MCF 10A (cell line): Measurements from ENCODE around the gene TRPC4AP. TPM values are rescaled to one million over a fixed set of nuclear protein-coding genes. Genes with fewer than 3 reads are reported as not detected.

Experiments
- BruUV-seq: library from RNA; stranded (reverse); fragments of 400-500 nt; replicated peaks from 2 replicates; lab custom pipeline; 2021; lab: Mats Ljungman, UMichigan
- CTCF ChIA-PET: fragments of 300-600 bp; sonication (Branson Sonifier 250); formaldehyde crosslinking; extraction: SDS; loops from one replicate; lab custom pipeline; 2021; ENCODE audit warnings: antibody characterized with exemption, inconsistent platforms; lab: Yijun Ruan, JAX
- POLR2A ChIA-PET: fragments of 300-600, 350-650 bp; sonication (Branson Sonifier 250); formaldehyde crosslinking; extraction: SDS; loops from one replicate; lab custom pipeline; 2020; ENCODE audit warnings: antibody characterized with exemption, inconsistent platforms; lab: Yijun Ruan, JAX
- DNase-seq: peaks from one replicate; pipeline ENCODE4 v3.0.0-alpha.2; 2018; ENCODE audit not compliant: unreplicated experiment
- H3K27ac Mint-ChIP-seq: one replicate; pipeline ENCODE4 v1.8.0; 2022; ENCODE audit warnings: mild to moderate bottlenecking, low read depth, mixed read lengths; ENCODE audit not compliant: unreplicated experiment
- H3K27me3 Mint-ChIP-seq: one replicate; pipeline ENCODE4 v1.8.0; 2022; ENCODE audit warnings: mixed read lengths; ENCODE audit not compliant: insufficient read depth, unreplicated experiment
- H3K36me3 Mint-ChIP-seq: one replicate; pipeline ENCODE4 v1.8.0; 2022; ENCODE audit warnings: mild to moderate bottlenecking, moderate library complexity, mixed read lengths; ENCODE audit not compliant: insufficient read depth, unreplicated experiment
- H3K4me1 Mint-ChIP-seq: one replicate; pipeline ENCODE4 v1.8.0; 2022; ENCODE audit warnings: mixed read lengths; ENCODE audit not compliant: insufficient read depth, unreplicated experiment
- H3K4me3 Mint-ChIP-seq: one replicate; pipeline ENCODE4 v1.8.0; 2022; ENCODE audit warnings: mild to moderate bottlenecking, moderate library complexity, mixed read lengths; ENCODE audit not compliant: unreplicated experiment
- H3K9me3 Mint-ChIP-seq: one replicate; pipeline ENCODE4 v1.8.0; 2022; ENCODE audit warnings: mixed read lengths; ENCODE audit not compliant: unreplicated experiment
- intact Hi-C: fragments of 100-400 bp; cut with micrococcal nuclease; formaldehyde crosslinking; loops from 2 replicates; pipeline ENCODE4 v1.14.1; 2022
- total RNA-seq: library from RNA; stranded (reverse); gene quantifications from 2 replicates; pipeline ENCODE4 v1.2.3, GENCODE V29; 2022
- TF ChIP-seq, protein P1 (sequence below): fragments of 200-600 bp; IDR thresholded peaks from one replicate; pipeline ENCODE4 v1.8.0; 2022; ENCODE audit warnings: antibody characterized with exemption, mild to moderate bottlenecking; ENCODE audit not compliant: unreplicated experiment

TRPC4AP gene
- total RNA-seq, 1 experiment from 2014 or later = 51.8 TPM

- H3K36me3 Mint-ChIP-seq = peaks cover 27% of the 10 kb centered on the region
- no peak overlapping the region for H3K4me3 Mint-ChIP-seq
- no peaks in the 10 kb centered on the region for H3K4me1 Mint-ChIP-seq
- intact Hi-C loops = no loop called here
- TF ChIP-seq, protein P1, sequence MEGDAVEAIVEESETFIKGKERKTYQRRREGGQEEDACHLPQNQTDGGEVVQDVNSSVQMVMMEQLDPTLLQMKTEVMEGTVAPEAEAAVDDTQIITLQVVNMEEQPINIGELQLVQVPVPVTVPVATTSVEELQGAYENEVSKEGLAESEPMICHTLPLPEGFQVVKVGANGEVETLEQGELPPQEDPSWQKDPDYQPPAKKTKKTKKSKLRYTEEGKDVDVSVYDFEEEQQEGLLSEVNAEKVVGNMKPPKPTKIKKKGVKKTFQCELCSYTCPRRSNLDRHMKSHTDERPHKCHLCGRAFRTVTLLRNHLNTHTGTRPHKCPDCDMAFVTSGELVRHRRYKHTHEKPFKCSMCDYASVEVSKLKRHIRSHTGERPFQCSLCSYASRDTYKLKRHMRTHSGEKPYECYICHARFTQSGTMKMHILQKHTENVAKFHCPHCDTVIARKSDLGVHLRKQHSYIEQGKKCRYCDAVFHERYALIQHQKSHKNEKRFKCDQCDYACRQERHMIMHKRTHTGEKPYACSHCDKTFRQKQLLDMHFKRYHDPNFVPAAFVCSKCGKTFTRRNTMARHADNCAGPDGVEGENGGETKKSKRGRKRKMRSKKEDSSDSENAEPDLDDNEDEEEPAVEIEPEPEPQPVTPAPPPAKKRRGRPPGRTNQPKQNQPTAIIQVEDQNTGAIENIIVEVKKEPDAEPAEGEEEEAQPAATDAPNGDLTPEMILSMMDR = no peak
- no peaks in the 10 kb centered on the region for H3K27me3 Mint-ChIP-seq
- ChIA-PET POLR2A (no interaction called here), CTCF (no interaction called here)
- H3K9me3 Mint-ChIP-seq = no peaks in the 10 kb centered on the region
- BruUV-seq = no TSS peak
- no peak overlapping the region for H3K27ac Mint-ChIP-seq
- DNase-seq = no peak
Observed at GRCh38 chr20:34992751-34993417, 99.7 kb downstream of the TRPC4AP start.

DNA sequence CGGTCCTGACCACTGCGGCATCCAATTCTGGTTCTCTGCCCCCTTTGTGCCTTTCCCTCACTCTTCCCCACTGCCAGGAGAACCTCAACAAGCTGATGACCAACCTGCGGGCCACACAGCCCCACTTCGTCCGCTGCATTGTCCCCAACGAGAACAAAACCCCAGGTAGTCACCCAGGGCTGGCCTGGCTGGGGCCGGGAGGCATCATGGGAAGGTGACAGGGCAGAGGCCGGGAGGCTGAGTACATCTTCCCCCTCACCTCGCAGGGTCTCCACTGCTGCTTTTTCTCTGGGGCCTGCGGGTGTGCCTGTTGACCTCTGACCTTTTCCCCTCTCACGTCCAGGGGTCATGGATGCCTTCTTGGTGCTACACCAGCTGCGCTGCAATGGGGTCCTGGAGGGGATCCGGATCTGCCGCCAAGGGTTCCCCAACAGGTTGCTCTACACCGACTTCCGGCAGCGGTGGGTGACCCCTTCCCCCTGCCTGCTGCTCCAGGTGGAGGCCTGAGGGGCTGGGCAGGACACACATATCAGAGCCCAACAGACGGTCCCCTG, 101.9 kb downstream of the TRPC4AP start:
- H3K4me1 Mint-ChIP-seq = no peaks in the 10 kb centered on the region
- H3K36me3 Mint-ChIP-seq = peaks cover 17% of the 10 kb centered on the region
- no TSS peak for BruUV-seq
- no peaks in the 10 kb centered on the region for H3K9me3 Mint-ChIP-seq
- intact Hi-C loops = no loop called here
- H3K4me3 Mint-ChIP-seq = no peak overlapping the region
- no peaks in the 10 kb centered on the region for H3K27me3 Mint-ChIP-seq
- CTCF ChIA-PET = interaction anchor here (0.6 to 1.1 kb wide), 3 partner anchors 116 to 1959 kb away, joined by 3 to 5 read pairs (median 3); no protein-coding TSS in a partner anchor
- H3K27ac Mint-ChIP-seq = no peak overlapping the region
- no peak for DNase-seq
- TF ChIP-seq, protein P1 = no peak
- POLR2A ChIA-PET = interaction anchor here (0.6 kb wide), 1 partner anchor 18 kb away, joined by 4 read pairs; no protein-coding TSS in a partner anchor

GRCh38 chr20:34990231-34990630, 102.4 kb downstream of the TRPC4AP start:
- Mint-ChIP-seq H3K27me3 (peaks cover 5% of the 10 kb centered on the region), H3K4me1 (peaks cover 2% of the 10 kb centered on the region), H3K36me3 (peaks cover 13% of the 10 kb centered on the region), H3K9me3 (no peaks in the 10 kb centered on the region), H3K27ac (no peak overlapping the region), H3K4me3 (no peak overlapping the region)
- no peak for DNase-seq
- TF ChIP-seq, protein P1 = no peak
- BruUV-seq = no TSS peak
- ChIA-PET CTCF (interaction anchor here (0.6 kb wide), 1 partner anchor 1959 kb away, joined by 3 read pairs; no protein-coding TSS in a partner anchor), POLR2A (interaction anchor here (1.9 kb wide), 1 partner anchor 9 kb away, joined by 4 read pairs; no protein-coding TSS in a partner anchor)
- intact Hi-C loops = no loop called here

- ChIA-PET CTCF (interaction anchor here (0.8 kb wide), 1 partner anchor 120 kb away, joined by 4 read pairs; no protein-coding TSS in a partner anchor), POLR2A (interaction anchor here (0.8 to 1.9 kb wide), 3 partner anchors 10 to 67 kb away, joined by 3 to 4 read pairs (median 4); no protein-coding TSS in a partner anchor)
- peaks cover 8% of the 10 kb centered on the region for H3K27me3 Mint-ChIP-seq
- no peaks in the 10 kb centered on the region for H3K9me3 Mint-ChIP-seq
- DNase-seq = no peak
- TF ChIP-seq, protein P1 = no peak
- no peak overlapping the region for H3K27ac Mint-ChIP-seq
- no TSS peak for BruUV-seq
- peaks cover 10% of the 10 kb centered on the region for H3K36me3 Mint-ChIP-seq
- intact Hi-C loops = no loop called here
- no peak overlapping the region for H3K4me3 Mint-ChIP-seq
- H3K4me1 Mint-ChIP-seq = peaks cover 6% of the 10 kb centered on the region
Observed at GRCh38 chr20:34989670-34990069, 102.9 kb downstream of the TRPC4AP start.
